ENCODE data around the gene PCDHA12. TPM values are rescaled to one million over a fixed set of nuclear protein-coding genes. Genes with fewer than 3 reads are reported as not detected.
"Not testable (repeated sequence)": the region's sequence is repeated elsewhere in the genome, so short reads cannot be mapped to it uniquely, and the experiment has no call there.

PCDHA12 gene, protein sequence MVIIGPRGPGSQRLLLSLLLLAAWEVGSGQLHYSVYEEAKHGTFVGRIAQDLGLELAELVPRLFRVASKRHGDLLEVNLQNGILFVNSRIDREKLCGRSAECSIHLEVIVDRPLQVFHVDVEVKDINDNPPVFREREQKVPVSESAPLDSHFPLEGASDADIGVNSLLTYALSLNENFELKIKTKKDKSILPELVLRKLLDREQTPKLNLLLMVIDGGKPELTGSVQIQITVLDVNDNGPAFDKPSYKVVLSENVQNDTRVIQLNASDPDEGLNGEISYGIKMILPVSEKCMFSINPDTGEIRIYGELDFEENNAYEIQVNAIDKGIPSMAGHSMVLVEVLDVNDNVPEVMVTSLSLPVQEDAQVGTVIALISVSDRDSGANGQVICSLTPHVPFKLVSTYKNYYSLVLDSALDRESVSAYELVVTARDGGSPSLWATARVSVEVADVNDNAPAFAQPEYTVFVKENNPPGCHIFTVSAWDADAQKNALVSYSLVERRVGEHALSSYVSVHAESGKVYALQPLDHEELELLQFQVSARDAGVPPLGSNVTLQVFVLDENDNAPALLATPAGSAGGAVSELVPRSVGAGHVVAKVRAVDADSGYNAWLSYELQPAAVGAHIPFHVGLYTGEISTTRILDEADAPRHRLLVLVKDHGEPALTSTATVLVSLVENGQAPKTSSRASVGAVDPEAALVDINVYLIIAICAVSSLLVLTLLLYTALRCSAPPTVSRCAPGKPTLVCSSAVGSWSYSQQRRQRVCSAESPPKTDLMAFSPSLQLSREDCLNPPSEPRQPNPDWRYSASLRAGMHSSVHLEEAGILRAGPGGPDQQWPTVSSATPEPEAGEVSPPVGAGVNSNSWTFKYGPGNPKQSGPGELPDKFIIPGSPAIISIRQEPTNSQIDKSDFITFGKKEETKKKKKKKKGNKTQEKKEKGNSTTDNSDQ
- total RNA-seq, result under 0.01 TPM in 2 replicates

DNA sequence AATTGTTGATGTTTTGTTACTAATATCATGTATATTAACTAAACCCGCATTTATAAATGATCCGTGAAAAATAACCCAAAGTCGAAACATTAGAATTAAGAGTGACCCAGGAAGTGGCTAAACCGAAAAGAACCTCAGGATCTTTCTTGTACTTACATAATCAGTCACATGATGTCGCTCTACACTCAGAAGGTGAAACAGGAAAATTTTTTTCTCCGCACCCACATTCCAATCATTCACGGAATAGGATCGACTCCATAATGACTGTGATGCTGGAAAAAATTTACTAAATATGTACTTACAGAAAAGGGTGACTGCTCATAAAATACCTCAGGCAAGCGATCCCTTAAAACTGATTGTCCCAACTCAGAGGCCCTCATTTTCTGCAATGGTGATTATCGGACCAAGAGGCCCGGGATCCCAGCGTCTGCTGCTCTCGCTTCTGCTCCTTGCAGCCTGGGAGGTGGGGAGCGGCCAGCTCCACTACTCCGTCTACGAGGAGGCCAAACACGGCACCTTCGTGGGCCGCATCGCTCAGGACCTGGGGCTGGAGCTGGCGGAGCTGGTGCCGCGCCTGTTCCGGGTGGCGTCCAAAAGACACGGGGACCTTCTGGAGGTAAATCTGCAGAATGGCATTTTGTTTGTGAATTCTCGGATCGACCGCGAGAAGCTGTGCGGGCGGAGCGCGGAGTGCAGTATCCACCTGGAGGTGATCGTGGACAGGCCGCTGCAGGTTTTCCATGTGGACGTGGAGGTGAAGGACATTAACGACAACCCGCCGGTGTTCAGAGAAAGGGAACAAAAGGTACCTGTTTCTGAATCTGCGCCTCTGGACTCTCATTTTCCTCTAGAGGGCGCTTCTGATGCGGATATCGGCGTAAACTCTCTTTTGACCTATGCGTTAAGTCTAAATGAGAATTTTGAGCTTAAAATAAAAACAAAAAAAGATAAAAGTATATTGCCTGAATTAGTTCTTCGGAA, at the start of gene PCDHA12:
Gene PCDHA12 (plus strand): TSS at position 224 of the 981 bp plus-strand sequence. CDS start 165 bp downstream, at position 389.
- H3K4me3 ChIP-seq (ENCODE audit: low read depth, low read length), result no peak within 1 kb of the TSS
- TF ChIP-seq, protein P1, sequence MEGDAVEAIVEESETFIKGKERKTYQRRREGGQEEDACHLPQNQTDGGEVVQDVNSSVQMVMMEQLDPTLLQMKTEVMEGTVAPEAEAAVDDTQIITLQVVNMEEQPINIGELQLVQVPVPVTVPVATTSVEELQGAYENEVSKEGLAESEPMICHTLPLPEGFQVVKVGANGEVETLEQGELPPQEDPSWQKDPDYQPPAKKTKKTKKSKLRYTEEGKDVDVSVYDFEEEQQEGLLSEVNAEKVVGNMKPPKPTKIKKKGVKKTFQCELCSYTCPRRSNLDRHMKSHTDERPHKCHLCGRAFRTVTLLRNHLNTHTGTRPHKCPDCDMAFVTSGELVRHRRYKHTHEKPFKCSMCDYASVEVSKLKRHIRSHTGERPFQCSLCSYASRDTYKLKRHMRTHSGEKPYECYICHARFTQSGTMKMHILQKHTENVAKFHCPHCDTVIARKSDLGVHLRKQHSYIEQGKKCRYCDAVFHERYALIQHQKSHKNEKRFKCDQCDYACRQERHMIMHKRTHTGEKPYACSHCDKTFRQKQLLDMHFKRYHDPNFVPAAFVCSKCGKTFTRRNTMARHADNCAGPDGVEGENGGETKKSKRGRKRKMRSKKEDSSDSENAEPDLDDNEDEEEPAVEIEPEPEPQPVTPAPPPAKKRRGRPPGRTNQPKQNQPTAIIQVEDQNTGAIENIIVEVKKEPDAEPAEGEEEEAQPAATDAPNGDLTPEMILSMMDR (IDR thresholded peaks at IDR 0.05; ENCODE audit: insufficient read depth, low read depth, low read length), result no peak
- DNase-seq (ENCODE audit: low read depth), result no peak

DNA sequence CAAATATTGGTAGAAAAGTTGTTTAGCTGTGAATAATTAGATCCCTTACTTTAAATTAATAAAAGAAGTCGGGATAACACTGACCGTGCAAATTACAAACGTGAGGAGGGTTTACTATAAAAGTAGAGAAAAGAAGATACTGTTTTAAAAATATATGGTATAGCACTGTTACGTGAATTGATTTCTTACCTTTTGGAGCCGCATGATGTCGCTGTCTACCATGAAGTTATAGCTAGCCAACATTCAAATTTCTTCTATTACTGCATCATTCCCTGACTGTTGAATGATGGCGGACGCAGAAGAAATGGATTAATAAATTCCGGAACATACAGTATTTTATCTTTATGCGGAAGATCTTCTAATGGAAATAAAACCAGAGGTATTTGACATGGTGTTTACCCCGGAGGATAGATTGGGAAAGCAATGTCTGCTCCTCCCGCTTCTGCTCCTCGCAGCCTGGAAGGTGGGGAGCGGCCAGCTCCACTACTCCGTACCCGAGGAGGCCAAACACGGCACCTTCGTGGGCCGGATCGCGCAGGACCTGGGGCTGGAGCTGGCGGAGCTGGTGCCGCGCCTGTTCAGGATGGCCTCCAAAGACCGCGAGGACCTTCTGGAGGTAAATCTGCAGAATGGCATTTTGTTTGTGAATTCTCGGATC, 47.3 kb upstream of the PCDHA12 start, which contains the start of gene PCDHA6:
Gene PCDHA6 (plus strand): TSS at position 257 of the 658 bp plus-strand sequence. CDS start 132 bp downstream, at position 389.
- H3K4me3 ChIP-seq (ENCODE audit: low read depth, low read length), result no peak within 1 kb of the TSS
- TF ChIP-seq, protein P1 (IDR thresholded peaks at IDR 0.05; ENCODE audit: insufficient read depth, low read depth, low read length), result peak; percentile 24
- DNase-seq (ENCODE audit: low read depth), result no peak

DNA sequence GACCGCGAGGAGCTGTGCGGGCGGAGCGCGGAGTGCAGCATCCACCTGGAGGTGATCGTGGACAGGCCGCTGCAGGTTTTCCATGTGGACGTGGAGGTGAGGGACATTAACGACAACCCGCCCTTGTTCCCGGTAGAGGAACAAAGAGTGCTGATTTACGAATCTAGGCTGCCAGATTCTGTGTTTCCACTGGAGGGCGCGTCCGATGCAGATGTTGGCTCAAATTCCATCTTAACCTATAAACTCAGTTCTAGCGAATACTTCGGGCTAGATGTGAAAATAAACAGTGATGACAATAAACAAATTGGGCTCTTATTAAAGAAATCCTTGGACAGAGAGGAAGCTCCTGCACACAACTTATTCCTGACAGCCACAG, 46.8 kb upstream of the PCDHA12 start:
- DNase-seq (ENCODE audit: low read depth), result no peak
- TF ChIP-seq, protein P1 (IDR thresholded peaks at IDR 0.05; ENCODE audit: insufficient read depth, low read depth, low read length), result no peak
- H3K4me3 ChIP-seq (ENCODE audit: low read depth, low read length), result no peak overlapping the region

DNA sequence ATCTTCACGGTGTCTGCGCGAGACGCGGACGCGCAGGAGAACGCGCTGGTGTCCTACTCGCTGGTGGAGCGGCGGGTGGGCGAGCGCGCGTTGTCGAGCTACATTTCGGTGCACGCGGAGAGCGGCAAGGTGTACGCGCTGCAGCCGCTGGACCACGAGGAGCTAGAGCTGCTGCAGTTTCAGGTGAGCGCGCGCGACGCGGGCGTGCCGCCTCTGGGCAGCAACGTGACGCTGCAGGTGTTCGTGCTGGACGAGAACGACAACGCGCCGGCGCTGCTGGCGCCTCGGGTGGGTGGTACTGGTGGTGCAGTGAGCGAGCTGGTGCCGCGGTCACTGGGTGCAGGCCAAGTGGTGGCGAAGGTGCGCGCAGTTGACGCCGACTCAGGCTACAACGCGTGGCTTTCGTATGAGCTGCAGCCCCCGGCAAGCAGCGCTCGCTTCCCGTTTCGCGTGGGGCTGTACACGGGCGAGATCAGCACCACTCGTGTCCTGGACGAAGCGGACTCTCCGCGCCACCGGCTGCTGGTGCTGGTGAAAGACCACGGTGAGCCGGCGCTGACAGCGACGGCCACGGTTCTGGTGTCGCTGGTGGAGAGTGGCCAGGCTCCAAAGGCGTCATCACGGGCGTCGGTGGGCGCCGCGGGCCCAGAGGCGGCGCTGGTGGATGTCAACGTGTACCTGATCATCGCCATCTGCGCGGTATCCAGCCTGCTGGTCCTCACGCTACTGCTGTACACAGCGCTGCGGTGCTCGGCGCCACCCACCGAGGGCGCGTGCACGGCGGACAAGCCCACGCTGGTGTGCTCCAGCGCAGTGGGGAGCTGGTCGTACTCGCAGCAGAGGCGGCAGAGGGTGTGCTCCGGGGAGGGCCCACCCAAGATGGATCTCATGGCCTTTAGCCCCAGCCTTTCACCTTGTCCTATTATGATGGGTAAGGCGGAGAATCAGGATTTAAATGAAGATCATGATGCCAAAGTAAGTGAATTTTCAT, 45.3 kb upstream of the PCDHA12 start:
- DNase-seq (ENCODE audit: low read depth), result not testable (repeated sequence)

DNA sequence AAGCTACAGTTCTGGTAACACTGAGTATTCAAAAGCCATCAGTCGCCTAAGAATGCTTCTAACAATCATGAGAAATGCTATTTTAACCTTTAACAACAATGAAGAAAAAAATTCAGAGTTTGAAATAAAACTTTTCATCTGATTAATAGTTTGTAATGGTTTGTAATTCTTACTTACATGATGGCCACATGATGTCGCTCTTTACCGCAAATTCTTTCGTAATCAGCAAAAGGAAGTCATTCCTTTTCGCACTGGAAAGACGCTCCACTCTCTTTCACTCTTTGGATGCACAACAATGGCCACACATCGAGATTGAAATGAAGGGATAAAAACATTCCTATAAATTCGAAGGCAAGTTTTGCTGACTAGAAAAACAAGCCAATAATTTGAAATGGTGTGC, 41.1 kb upstream of the PCDHA12 start, which contains the start of gene PCDHA7:
Gene PCDHA7 (plus strand): TSS at position 277 of the 400 bp plus-strand sequence. CDS start 115 bp downstream, at position 392.
- TF ChIP-seq, protein P1 (IDR thresholded peaks at IDR 0.05; ENCODE audit: insufficient read depth, low read depth, low read length), result no peak
- peak within 1 kb of the TSS; percentile 33 for H3K4me3 ChIP-seq (ENCODE audit: low read depth, low read length)
- DNase-seq (ENCODE audit: low read depth), result peak; percentile 18

More for the DNA sequence above, 45.3 kb upstream of the PCDHA12 start:
- not testable (repeated sequence) for H3K4me3 ChIP-seq (ENCODE audit: low read depth, low read length)

DNA sequence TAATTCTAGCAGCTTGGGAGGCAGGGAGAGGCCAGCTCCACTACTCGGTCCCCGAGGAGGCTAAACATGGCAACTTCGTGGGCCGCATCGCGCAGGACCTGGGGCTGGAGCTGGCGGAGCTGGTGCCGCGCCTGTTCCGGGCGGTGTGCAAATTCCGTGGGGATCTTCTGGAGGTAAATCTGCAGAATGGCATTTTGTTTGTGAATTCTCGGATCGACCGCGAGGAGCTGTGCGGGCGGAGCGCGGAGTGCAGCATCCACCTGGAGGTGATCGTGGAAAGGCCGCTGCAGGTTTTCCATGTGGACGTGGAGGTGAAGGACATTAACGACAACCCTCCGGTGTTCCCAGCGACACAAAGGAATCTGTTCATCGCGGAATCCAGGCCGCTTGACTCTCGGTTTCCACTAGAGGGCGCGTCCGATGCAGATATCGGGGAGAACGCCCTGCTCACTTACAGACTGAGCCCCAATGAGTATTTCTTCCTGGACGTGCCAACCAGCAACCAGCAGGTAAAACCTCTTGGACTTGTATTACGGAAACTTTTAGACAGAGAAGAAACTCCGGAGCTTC, 40.6 kb upstream of the PCDHA12 start:
- H3K4me3 ChIP-seq (ENCODE audit: low read depth, low read length), result peak overlapping the region; percentile 33
- not testable (repeated sequence) for DNase-seq (ENCODE audit: low read depth)
